Measurements from ENCODE around the gene C20orf173. TPM values are rescaled to one million over a fixed set of nuclear protein-coding genes. Genes with fewer than 3 reads are reported as not detected.
"Not testable (repeated sequence)": the region's sequence is repeated elsewhere in the genome, so short reads cannot be mapped to it uniquely, and the experiment has no call there.

C20orf173 gene
- total RNA-seq, 2 donors from 2014 or later: not detected

- H3K27ac ChIP-seq: no peak overlapping the region
- no peak for TF ChIP-seq POLR2A (IDR thresholded peaks at IDR 0.05)
- TF ChIP-seq CTCF (IDR thresholded peaks at IDR 0.05): no peak
- peak; percentile 49 to 65 (median 56) for DNase-seq
- intact Hi-C loops (cut with DNase I): no loop called here
- H3K4me3 ChIP-seq: no peak overlapping the region
- no peak for ATAC-seq
- no peaks in the 10 kb centered on the region for H3K27me3 ChIP-seq
- H3K9me3 ChIP-seq: no peaks in the 10 kb centered on the region
- peaks cover 15% of the 10 kb centered on the region for H3K4me1 ChIP-seq
- H3K36me3 ChIP-seq (replicated peaks in 1 of 2; ENCODE audit: insufficient read depth in 1 of 2, low read depth in 2 of 2): no peaks in the 10 kb centered on the region
- WGBS, 2 donors: 42 to 49% methylated on average over 11 of the region's 11 CpGs
Measured at GRCh38 chr20:35539756-35540212, 10.3 kb upstream of the C20orf173 start.

- no peaks in the 10 kb centered on the region for H3K9me3 ChIP-seq
- 78 to 86% methylated on average over 11 to 12 of the region's 12 CpGs for WGBS, 2 donors
- intact Hi-C loops (cut with DNase I): no loop called here
- H3K27me3 ChIP-seq: no peaks in the 10 kb centered on the region
- no peaks in the 10 kb centered on the region for H3K36me3 ChIP-seq (replicated peaks in 1 of 2; ENCODE audit: insufficient read depth in 1 of 2, low read depth in 2 of 2)
- DNase-seq (no peak), ATAC-seq (no peak)
- H3K4me3 ChIP-seq: no peak overlapping the region
- no peak overlapping the region for H3K27ac ChIP-seq
- no peak for TF ChIP-seq POLR2A (IDR thresholded peaks at IDR 0.05)
- TF ChIP-seq CTCF (IDR thresholded peaks at IDR 0.05): no peak
- H3K4me1 ChIP-seq: no peaks in the 10 kb centered on the region
Measured at GRCh38 chr20:35527122-35527769, 2.2 kb downstream of the C20orf173 start.

GRCh38 chr20:35525639-35526038 lies 3.8 kb downstream of the C20orf173 start:
- H3K27me3 ChIP-seq: no peaks in the 10 kb centered on the region
- H3K9me3 ChIP-seq: no peaks in the 10 kb centered on the region
- DNase-seq (no peak), ATAC-seq (no peak)
- WGBS, 2 donors: 89 to 92% methylated on average over 1 of the region's 1 CpG
- H3K36me3 ChIP-seq (replicated peaks in 1 of 2; ENCODE audit: insufficient read depth in 1 of 2, low read depth in 2 of 2): no peaks in the 10 kb centered on the region
- H3K27ac ChIP-seq: no peak overlapping the region
- intact Hi-C loops (cut with DNase I): no loop called here
- TF ChIP-seq POLR2A (IDR thresholded peaks at IDR 0.05) (no peak), CTCF (IDR thresholded peaks at IDR 0.05) (no peak)
- H3K4me1 ChIP-seq: no peaks in the 10 kb centered on the region
- no peak overlapping the region for H3K4me3 ChIP-seq

- Histone ChIP-seq H3K27me3 (no peaks in the 10 kb centered on the region), H3K36me3 (replicated peaks in 1 of 2; ENCODE audit: insufficient read depth in 1 of 2, low read depth in 2 of 2) (no peaks in the 10 kb centered on the region), H3K4me1 (no peaks in the 10 kb centered on the region), H3K27ac (no peak overlapping the region), H3K9me3 (no peaks in the 10 kb centered on the region), H3K4me3 (no peak overlapping the region)
- WGBS, 2 donors: 63 to 73% methylated on average over 5 to 6 of the region's 6 CpGs
- TF ChIP-seq POLR2A (IDR thresholded peaks at IDR 0.05) (no peak), CTCF (IDR thresholded peaks at IDR 0.05) (peak in 5 of 7 experiments; percentile 25 to 46 (median 35))
- peak in 1 of 4 donors; percentile 21 for DNase-seq
- intact Hi-C loops (cut with DNase I): no loop called here
- peak; percentile 38 for ATAC-seq
Measured at GRCh38 chr20:35523298-35523888, 6.1 kb downstream of the C20orf173 start.

DNA sequence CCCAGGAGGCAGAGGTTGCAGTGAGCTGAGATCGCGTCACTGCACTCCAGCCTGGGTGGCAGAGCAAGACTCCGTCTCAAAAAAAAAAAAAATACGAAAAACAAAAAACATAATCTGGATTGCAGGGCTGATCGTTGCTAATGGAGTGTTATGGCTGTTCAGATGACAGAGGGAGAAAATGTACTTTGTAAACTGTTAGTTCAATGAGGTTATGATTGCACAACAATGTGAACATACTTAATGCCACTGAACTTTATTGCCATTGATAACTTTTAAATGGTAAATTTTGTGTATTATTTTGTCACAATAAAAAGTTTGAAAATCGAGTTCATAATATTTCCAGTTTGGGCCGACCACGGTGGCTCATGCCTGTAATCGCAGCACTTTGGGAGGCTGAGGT lies 10.5 kb downstream of the C20orf173 start:
- 73 to 81% methylated on average over 9 of the region's 9 CpGs for WGBS, 2 donors
- intact Hi-C loops (cut with DNase I): no loop called here
- no peak overlapping the region for H3K4me3 ChIP-seq
- no peaks in the 10 kb centered on the region for H3K36me3 ChIP-seq (replicated peaks in 1 of 2; ENCODE audit: insufficient read depth in 1 of 2, low read depth in 2 of 2)
- TF ChIP-seq POLR2A (IDR thresholded peaks at IDR 0.05): no peak
- no peak for TF ChIP-seq CTCF (IDR thresholded peaks at IDR 0.05)
- DNase-seq (no peak), ATAC-seq (no peak)
- H3K27me3 ChIP-seq: no peaks in the 10 kb centered on the region
- no peaks in the 10 kb centered on the region for H3K9me3 ChIP-seq
- H3K4me1 ChIP-seq: no peaks in the 10 kb centered on the region
- H3K27ac ChIP-seq: no peak overlapping the region

GRCh38 chr20:35517767-35518166 lies 11.7 kb downstream of the C20orf173 start:
- ATAC-seq; intact Hi-C loops (cut with DNase I); H3K36me3 ChIP-seq (replicated peaks in 1 of 2; ENCODE audit: insufficient read depth in 1 of 2, low read depth in 2 of 2); H3K27me3 ChIP-seq; H3K27ac ChIP-seq; DNase-seq; H3K4me3 ChIP-seq; H3K9me3 ChIP-seq; H3K4me1 ChIP-seq: not testable (repeated sequence)
- 74 to 89% methylated on average over 5 of the region's 5 CpGs for WGBS, 2 donors
